GM18502 (cell line): ENCODE data around the gene TNXB.
"Not testable (repeated sequence)": the region's sequence is repeated elsewhere in the genome, so short reads cannot be mapped to it uniquely, and the experiment has no call there.

ENCODE experiments used
- ATAC-seq: cut with Tn5 transposase; IDR thresholded peaks from one replicate; pipeline ENCODE4 v1.9.1; 2021; ENCODE audit warnings: mild to moderate bottlenecking; ENCODE audit not compliant: unreplicated experiment, poor library complexity

The TNXB gene

DNA sequence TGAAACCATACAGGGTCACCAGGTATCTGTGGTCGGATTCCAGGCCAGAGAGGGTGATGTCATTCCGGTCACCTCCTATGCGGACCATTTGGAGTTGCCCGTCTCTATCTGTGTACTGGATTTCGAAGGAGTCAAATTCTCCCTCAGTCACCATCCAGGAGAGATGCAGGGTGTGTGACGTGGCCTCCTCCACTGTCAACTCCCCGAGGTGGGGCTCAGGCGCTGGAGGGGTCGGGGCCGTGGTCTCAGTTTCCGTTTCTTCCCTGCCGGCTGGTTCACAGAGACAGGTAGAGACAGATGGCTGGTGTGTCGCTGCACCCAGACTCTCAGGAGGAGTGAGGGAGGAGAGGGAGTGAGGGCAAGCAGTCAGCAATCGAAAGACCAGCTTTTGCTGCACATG, 40.3 kb downstream of the TNXB start:
- no peak for ATAC-seq

DNA sequence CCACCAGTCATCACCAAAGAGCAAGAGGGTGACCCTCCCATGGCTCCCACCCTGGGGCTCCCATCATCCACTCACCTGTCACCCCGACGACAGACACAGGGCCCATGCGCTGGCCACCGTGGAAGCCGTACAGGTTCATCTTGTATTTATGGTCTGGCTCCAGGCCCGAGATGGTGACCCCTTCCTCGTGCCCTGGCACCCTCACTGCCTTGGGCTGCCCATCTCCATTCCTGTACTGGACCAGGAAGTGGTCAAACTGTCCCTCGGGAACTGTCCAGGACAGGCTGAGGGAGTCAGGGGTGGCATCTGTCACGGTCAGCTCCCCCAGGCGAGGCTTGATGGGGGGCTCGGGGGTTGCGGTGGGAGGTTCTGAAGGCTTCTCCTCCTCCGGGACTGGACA, 40.8 kb downstream of the TNXB start:
- ATAC-seq: not testable (repeated sequence)

DNA sequence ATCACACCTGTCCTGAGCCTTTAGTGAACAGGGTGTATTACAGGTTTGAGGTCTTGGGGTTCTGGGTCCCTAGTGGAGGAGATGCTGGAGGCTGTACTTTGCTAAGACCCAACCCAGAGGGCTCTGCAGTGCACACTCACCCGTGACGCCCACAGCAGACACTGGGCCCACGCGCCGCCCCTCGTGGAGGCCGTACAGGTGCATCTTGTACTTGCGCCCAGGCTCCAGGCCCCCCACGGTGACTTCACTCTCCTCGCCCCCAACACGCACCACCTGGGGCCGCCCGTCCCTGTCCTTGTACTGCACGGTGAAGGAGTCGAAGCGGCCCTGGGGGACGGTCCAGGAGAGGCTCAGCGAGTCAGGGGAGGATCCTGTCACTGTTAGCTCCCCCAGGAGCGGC, 41.6 kb downstream of the TNXB start:
- ATAC-seq: not testable (repeated sequence)

DNA sequence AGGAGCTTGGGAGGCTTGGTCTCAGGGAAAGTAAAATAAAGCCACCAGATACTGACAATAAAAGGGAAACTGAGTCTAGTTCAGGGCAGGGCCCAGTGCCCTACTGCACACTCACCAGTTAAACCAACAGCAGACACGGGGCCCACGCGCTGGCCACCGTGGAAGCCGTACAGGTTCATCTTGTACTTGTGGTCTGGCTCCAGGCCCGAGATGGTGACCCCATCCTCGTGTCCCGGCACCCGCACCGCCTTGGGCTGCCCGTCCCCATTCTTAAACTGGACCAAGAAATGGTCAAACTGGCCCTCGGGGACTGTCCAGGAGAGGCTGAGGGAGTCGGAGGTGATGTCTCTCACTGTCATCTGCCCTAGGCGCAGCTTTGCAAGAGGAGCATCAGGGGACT, 44.4 kb downstream of the TNXB start:
- no peak for ATAC-seq

DNA sequence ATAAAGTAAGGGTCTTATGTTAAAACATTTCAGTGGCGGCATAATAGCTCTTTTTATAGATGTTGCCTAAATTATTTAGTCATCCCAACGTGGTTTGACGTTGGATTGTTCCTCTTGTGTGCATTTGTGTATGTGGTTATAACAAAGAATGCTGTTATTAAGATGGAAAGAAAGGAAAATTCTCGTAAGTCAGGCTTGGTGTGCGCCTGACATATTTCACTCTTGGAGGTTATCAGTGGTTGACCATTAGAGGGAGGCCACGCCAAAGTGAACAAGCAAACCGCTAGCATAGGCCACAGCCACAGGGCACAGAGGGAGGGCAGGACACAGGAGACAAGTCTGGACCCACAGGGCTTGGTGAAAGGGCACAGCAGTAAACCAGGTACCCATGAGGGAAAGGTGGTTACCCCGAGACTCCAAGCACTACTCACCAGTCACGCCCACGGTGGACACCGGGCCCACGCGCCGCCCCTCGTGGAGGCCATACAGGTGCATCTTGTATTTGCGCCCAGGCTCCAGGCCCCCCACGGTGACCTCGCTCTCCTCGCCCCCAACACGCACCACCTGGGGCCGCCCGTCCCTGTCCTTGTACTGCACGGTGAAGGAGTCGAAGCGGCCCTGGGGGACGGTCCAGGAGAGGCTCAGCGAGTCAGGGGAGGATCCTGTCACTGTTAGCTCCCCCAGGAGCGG, 48.0 kb downstream of the TNXB start:
- ATAC-seq: no peak

DNA sequence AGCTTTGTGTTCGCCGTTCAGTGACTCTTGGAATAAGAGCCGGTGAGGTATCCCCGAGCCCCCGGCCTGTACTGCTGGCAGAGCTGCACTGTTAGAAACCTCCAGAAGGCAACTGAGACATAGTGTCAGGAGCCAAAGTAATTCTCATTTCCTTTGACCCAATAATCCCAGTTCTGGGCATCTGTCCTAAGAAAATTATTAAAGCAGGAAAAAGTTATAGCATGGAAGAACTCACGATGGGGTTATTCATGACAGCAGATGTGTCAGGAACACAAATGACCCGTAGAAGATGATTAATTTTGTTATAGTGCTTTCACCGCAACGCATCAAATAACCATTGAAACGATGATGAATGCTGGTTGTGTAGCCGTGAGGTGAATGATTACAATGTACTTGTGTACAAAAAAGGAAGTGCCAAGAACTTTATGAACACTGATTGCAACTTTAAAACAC, 50.6 kb downstream of the TNXB start:
- no peak for ATAC-seq

DNA sequence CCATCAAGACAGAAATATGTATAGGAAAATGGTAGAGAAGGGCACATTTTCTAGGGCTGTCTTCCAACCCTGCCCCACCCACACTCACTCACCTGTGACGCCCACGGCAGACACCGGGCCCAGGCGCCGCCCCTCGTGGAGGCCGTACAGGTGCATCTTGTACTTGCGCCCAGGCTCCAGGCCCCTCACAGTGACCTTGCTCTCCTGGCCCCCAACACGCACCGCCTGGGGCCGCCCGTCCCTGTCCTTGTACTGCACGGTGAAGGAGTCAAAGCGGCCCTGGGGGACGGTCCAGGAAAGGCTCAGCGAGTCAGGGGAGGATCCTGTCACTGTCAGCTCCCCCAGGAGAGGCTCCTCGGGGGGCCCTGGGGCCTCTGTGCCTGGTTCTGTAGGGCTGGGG, 51.2 kb downstream of the TNXB start:
- ATAC-seq: no peak

DNA sequence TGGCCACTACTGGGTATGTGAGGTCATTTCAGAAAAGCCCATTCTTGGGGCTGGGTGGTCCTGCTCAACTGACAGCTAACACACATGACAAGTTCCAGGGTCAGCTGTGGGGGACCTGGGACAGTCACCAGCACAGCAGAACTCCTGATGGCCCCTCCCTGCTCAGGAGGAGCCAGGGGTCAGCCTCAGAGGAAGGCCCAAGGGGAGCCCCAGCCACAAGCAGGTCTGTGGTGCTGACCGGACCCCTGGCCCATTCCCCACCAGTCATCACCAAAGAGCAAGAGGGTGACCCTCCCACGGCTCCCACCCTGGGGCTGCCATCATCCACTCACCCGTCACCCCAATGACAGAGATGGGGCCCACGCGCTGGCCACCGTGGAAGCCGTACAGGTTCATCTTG, 52.9 kb downstream of the TNXB start:
- no peak for ATAC-seq

DNA sequence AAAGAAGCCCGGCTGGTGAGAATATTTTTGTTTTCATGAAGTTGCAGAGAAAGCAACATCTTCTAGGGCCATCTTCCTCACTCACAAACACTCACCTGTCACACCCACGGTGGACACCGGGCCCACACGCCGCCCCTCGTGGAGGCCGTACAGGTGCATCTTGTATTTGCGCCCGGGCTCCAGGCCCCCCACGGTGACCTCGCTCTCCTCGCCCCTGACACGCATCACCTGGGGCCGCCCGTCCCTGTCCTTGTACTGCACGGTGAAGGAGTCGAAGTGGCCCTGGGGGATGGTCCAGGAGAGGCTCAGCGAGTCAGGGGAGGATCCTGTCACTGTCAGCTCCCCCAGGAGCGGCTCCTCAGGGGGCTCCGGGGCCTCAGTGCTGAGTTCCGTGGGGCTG, 53.4 kb downstream of the TNXB start:
- not testable (repeated sequence) for ATAC-seq

DNA sequence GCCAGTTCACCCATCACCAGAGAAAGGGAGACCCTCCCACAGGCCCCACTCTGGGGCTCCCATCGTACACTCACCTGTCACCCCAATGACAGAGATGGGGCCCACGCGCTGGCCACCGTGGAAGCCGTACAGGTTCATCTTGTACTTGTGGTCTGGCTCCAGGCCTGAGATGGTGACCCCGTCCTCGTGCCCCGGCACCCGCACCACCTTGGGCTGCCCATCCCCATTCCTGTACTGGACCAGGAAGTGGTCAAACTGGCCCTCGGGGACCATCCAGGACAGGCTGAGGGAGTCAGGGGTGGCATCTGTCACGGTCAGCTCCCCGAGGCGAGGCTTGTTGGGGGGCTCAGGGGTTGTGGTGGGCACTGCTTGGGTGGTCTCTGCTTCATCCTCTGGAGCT, 55.8 kb downstream of the TNXB start:
- ATAC-seq: not testable (repeated sequence)

DNA sequence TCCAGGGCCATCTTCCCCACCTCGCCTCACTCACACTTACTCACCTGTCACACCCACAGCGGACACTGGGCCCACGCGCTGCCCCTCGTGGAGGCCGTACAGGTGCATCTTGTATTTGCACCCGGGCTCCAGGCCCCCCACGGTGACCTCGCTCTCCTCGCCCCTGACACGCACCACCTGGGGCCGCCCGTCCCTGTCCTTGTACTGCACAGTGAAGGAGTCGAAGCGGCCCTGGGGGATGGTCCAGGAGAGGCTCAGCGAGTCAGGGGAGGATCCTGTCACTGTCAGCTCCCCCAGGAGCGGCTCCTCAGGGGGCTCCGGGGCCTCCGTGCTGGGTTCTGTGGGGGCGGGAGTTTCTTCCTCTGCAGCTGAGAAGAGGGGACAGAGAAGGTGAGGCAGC, 56.5 kb downstream of the TNXB start:
- ATAC-seq: not testable (repeated sequence)

DNA sequence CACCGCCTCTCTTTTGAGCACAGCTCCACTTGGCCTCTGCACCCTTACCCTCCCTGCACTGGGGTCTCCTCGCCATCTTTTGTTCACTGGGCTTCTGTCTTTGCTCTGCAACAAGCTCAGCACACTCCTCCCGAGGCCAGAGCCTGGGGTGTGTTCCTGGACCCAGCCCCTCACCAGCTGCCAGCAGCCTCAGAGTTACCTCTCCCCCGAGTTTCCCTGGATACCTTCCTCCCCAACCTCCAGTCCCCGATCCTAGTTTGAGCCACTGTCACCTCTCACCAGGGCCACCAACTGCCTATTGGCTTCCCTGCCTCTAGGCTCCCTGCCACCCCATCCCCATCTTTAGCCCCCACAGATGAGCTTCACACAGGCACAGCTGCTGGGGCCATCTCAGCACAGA, 58.6 kb downstream of the TNXB start:
- no peak for ATAC-seq

DNA sequence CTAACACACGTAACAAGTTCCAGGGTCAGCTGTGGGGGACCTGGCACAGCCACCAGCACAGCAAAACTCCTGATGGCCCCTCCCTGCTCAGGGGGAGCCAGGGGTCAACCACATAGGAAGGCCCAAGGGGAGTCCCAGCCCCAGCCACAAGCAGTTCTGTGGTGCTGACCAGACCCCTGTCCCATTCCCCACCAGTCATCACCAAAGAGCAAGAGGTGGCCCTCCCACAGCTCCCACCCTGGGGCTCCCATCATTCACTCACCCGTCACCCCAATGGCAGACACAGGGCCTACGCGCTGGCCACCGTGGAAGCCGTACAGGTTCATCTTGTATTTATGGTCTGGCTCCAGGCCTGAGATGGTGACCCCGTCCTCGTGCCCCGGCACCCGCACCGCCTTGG, 59.4 kb downstream of the TNXB start:
- ATAC-seq: not testable (repeated sequence)

DNA sequence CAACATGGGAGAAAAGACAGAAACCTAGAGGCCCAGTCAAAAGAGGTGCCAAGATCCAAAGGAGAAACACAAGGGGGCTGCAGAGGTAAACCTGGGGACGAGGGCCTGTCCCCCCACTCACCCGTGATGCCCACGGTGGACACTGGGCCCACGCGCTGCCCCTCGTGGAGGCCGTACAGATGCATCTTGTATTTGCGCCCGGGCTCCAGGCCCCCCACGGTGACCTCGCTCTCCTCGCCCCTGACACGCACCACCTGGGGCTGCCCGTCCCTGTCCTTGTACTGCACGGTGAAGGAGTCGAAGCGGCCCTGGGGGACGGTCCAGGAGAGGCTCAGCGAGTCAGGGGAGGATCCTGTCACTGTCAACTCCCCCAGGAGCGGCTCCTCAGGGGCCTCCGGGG, 60.0 kb downstream of the TNXB start:
- not testable (repeated sequence) for ATAC-seq

DNA sequence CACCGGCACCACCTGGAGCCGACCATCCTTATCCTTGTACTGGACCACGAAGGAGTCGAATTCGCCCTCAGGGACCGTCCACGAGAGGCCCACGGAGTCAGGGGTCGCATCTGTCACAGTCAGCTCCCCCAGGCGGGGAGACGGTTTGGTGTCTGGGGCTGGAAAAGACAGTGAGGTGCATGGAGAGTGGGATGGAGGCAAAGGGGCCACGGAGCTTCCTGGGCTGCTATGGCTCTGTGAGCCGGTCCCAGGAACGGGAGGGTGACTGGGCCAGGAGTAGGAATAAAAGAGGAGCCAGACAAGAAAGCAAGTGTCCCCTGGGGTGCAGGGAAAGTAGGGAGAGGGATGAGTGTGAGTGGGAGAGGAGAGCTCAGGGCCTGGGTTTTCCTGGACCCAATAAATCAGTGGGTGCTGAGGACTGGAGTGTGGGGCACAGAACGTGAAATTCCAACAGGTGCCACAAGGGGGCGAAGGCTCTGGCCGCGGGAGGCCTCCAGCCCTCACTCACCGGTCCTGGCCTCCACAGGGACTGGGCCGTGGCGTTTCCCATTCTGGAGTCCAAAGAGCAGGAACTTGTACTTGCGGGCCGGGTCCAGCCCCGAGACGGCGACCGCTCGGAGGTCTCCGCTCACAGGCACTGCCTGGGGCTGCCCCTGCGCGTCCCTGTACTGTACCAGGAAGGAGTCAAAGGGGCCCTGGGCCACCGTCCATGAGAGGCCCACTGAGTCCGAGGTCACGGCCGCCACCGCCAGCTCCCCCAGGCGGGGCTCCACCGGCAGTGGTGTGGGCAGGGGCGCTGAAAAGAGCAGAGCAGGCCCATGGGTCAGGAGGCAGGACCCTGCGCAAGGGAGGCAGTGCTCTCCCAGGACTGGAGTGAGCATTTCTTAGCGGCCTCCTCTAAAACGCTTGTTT, 61.0 kb downstream of the TNXB start:
- no peak for ATAC-seq

DNA sequence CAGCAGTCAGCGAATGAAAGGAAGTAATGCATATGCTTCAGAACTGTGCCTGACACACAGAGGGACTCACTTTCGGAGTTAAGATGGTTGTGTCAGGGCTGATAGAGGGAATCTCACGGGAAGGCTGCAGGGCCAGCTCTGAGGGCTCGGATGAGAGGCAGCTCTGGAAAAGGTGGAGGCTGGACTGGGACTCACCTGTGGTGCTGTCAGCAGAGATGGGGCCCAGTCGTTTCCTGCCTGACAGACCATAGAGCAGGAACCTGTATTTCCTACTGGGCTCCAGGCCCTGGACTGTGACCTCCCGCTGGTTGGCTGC, 61.6 kb downstream of the TNXB start:
- no peak for ATAC-seq

DNA sequence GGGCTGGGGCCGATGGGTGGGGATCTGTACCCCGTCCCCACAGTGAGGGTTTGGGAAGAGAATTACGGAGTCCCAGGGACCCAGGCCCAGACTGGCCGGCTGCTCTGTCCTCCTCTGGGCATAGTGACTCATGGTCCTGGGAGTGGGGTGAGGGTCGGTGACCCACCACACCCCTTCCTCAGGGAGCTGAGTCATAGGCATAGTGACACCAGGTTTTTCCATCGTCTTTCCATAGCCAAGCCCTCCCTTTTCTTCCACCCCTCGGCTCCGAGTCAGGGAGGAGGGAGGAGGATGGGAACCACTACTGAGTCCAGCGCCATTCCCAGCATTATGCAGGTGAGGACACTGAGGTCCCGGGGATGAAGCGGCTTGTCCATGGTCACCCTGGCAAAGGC, 62.1 kb downstream of the TNXB start:
- no peak for ATAC-seq

DNA sequence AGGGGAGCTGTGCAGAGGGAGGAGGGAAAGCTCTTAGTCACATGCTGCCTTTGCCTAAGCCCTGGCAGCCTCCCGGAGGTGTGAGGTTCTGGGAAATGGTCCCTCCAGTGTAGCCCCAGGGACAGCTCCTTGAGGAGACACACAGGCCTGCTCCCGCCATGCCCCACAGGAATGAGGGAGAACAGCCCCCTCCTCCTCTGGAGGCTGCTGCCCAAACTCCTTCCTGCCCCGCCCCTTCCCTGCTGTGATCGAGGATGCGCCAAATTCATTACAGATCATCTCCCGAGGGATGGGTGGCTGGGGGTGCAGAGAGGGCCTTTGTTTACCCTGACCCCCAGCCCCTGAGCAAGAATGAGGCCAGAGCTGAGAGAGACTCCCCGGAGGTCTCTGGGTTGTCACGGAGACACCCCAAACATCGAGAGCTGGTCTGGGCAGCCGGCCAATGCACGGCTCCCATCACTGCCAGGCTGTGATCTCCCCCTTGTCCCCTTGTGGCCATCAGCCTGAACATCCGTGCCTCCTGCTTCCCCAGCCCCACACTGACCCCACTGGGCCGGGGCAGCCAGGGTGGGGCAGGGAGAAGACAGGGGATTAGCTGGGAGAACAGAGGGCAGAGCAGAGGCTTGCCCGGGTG, 62.6 kb downstream of the TNXB start:
- no peak for ATAC-seq

DNA sequence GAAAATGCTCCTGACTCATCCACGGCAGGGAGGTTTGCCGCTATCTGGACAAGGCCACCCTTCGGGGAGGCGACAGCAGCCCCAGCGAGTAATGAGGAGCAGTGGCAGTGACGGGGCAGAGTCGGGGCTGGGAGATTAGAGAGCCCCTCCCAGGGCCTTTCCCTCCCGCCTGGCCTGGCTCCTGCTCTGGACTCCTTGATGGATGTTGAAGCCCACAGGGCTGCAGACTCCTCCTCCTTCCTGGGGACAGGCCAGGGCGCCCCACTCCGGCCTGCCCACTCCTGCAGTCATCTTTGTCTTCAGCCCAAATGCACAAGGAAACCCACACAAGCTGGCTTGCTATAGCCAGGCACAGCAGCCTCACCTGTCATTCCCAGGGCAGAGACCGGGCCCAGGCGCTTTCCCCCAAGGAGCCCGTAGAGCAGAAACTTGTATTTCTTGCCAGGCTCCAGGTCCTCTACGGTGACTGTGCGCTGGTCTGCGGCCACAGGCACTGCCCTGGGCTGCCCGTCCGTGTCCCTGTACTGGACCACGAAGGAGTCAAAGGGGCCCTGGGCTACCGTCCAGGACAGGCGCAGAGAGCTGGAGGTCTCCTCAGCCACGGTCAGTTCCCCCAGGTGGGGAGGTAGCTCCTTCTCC, 63.2 kb downstream of the TNXB start:
- ATAC-seq: no peak

DNA sequence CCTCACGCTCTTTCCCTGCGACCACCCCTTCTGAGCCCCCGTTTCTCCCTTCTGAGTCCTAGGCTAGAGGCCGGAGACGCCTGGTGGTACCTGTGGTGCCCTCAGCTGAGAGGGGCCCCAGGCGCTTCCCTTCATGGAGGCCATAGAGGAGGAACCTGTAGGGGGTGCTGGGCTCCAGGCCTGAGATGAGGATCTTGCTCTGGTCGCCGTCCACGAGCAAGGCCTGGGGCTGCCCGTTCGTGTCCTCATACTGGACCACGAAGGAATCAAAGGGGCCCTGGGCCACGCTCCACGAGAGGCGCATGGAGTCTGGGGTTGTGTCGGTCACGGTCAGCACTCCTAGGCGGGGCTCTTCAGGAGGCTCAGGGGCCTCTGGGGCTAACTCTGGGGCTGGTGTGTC, 64.2 kb downstream of the TNXB start:
- ATAC-seq: not testable (repeated sequence)
